PC-3 (cell line): ENCODE data around the gene NDUFS2. TPM values are rescaled to one million over a fixed set of nuclear protein-coding genes. Genes with fewer than 3 reads are reported as not detected.

Experiments used
- ATAC-seq: fragments of 200-7000 bp; cut with Tn5 transposase; 2 replicates; pipeline ENCODE4 v1.9.1; 2020; ENCODE audit warnings: mild to moderate bottlenecking, moderate library complexity
- BruUV-seq: library from RNA; stranded (reverse); fragments of 400-500 nt; replicated peaks from 2 replicates; lab custom pipeline; 2021; lab: Mats Ljungman, UMichigan
- CTCF ChIA-PET: fragments of 300-600 bp; sonication (Branson Sonifier 250); formaldehyde crosslinking; loops from one replicate; lab custom pipeline; 2022; ENCODE audit warnings: antibody characterized with exemption; lab: Charles Lee
- POLR2A ChIA-PET: fragments of 300-600 bp; sonication (Branson Sonifier 250); formaldehyde crosslinking; loops from one replicate; lab custom pipeline; 2022; ENCODE audit warnings: antibody characterized with exemption; ENCODE audit not compliant: unreplicated experiment; lab: Charles Lee
- DNase-seq: peaks from one replicate; pipeline ENCODE4 v3.0.0-alpha.2; 2015
- H2AFZ ChIP-seq: fragments of 300-600 bp; sonication (generic); 2 replicates; pipeline ENCODE4 v1.6.0; 2016; ENCODE audit warnings: antibody characterized with exemption, low read length
- H3F3A ChIP-seq: fragments of 300-600 bp; sonication (generic); one replicate; pipeline ENCODE4 v1.6.0; 2017; ENCODE audit warnings: antibody characterized with exemption, low read length, control low read depth, mild to moderate bottlenecking; ENCODE audit not compliant: unreplicated experiment
- H3K27ac ChIP-seq: fragments of 300-600 bp; sonication (generic); 2 replicates; pipeline ENCODE4 v1.5.1; 2016; ENCODE audit warnings: mild to moderate bottlenecking, low read length
- H3K27me3 ChIP-seq: fragments of 300-600 bp; sonication (generic); 2 replicates; pipeline ENCODE4 v1.6.1; 2016; ENCODE audit warnings: low read length, mixed read lengths
- H3K36me3 ChIP-seq: fragments of 300-600 bp; sonication (generic); 2 replicates; pipeline ENCODE4 v1.6.1; 2016; ENCODE audit warnings: low read depth, mixed run types, low read length, mixed read lengths
- H3K4me1 ChIP-seq: fragments of 300-600 bp; sonication (generic); 2 replicates; pipeline ENCODE4 v1.5.1; 2016; ENCODE audit warnings: low read length; ENCODE audit not compliant: insufficient read depth
- H3K4me2 ChIP-seq: fragments of 300-600 bp; sonication (generic); 2 replicates; pipeline ENCODE4 v1.6.0; 2016; ENCODE audit warnings: low read length
- H3K4me3 ChIP-seq: fragments of 300-600 bp; sonication (generic); 2 replicates; pipeline ENCODE4 v1.5.1; 2016; ENCODE audit warnings: mild to moderate bottlenecking, low read length, mixed read lengths
- H3K79me2 ChIP-seq: fragments of 300-600 bp; sonication (generic); 2 replicates; pipeline ENCODE4 v1.6.1; 2017; ENCODE audit warnings: low read length, mixed read lengths
- H3K9ac ChIP-seq: fragments of 300-600 bp; sonication (generic); 2 replicates; pipeline ENCODE4 v1.6.0; 2016; ENCODE audit warnings: mild to moderate bottlenecking, low read length
- H3K9me2 ChIP-seq: fragments of 300-600 bp; sonication (generic); replicated peaks from 2 replicates; pipeline ENCODE4 v1.6.1; 2016; ENCODE audit warnings: mixed run types, low read length, mixed read lengths
- H3K9me3 ChIP-seq: fragments of 300-600 bp; sonication (generic); 2 replicates; pipeline ENCODE4 v1.6.1; 2016; ENCODE audit warnings: low read length, mixed read lengths
- H4K20me1 ChIP-seq: fragments of 300-600 bp; sonication (generic); 2 replicates; pipeline ENCODE4 v1.6.1; 2016; ENCODE audit warnings: low read length, mixed read lengths
- CTCF ChIP-seq: fragments of 300-600 bp; sonication (generic); conservative IDR thresholded peaks from 2 replicates; pipeline ENCODE4 v1.5.1; 2017; ENCODE audit warnings: antibody characterized with exemption, low read depth, mild to moderate bottlenecking, low read length
- EZH2 ChIP-seq: fragments of 300-600 bp; sonication (generic); IDR thresholded peaks from one replicate; pipeline ENCODE4 v1.6.1; 2017; ENCODE audit warnings: antibody characterized with exemption, mild to moderate bottlenecking, low read length; ENCODE audit not compliant: unreplicated experiment
- EZH2phosphoT487 ChIP-seq: fragments of 300-600 bp; sonication (generic); IDR thresholded peaks from 2 replicates; pipeline ENCODE4 v1.6.1; 2018; ENCODE audit warnings: mild to moderate bottlenecking, antibody characterized with exemption, low read length, borderline replicate concordance
- intact Hi-C: fragments of 100-400 bp; cut with micrococcal nuclease; formaldehyde crosslinking; loops from 2 replicates; pipeline ENCODE4 v1.9.0; 2023
- total RNA-seq: library from RNA; depleted of rRNA; stranded (reverse); fragments of >200 nt; gene quantifications from 2 replicates; pipeline ENCODE4 v1.2.3, GENCODE V29; 2014

The NDUFS2 gene
- total RNA-seq, 1 experiment from 2014 or later: 168 TPM

DNA sequence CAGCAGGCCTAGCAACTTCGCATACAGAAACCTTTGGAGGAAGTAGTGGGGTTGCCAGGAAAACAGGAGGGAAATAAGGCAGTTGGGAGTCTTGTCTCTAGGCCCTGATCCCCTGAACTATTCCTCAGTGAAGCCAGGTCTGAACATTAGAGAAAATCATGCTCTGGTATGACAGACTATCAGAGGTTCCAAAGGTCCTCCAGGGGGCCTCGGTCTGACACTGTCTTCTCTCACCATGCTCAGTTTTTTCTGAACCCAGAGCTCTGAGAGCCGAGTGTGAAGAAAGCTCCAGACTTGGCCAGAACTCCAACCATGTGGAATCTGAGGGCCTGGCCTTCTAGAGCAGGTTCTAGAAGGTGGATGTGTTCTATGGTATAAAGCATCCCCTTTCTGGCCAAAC is 27.7 kb downstream of the NDUFS2 start:
- ChIA-PET CTCF (interaction anchor here (0.8 to 1.8 kb wide), 3 partner anchors 84 to 152 kb away, joined by 3 to 9 read pairs (median 8); partner anchors contain the start of gene SDHC), POLR2A (no interaction called here)
- Histone ChIP-seq H3K9ac (no peak overlapping the region), H4K20me1 (no peaks in the 10 kb centered on the region), H3K36me3 (peaks cover 22% of the 10 kb centered on the region), H3K27me3 (no peaks in the 10 kb centered on the region), H2AFZ (no peak overlapping the region), H3K4me3 (no peak overlapping the region), H3K9me2 (no peaks in the 10 kb centered on the region), H3K4me2 (no peak overlapping the region), H3K79me2 (peaks cover 16% of the 10 kb centered on the region), H3K27ac (no peak overlapping the region), H3K4me1 (peaks cover 23% of the 10 kb centered on the region), H3F3A (no peaks in the 10 kb centered on the region), H3K9me3 (no peaks in the 10 kb centered on the region)
- DNase-seq (no peak), ATAC-seq (no peak)
- TF ChIP-seq EZH2: no peak
- no peak for TF ChIP-seq EZH2phosphoT487
- peak; percentile 47; the same call in 1 of the 2 replicates for TF ChIP-seq CTCF
- intact Hi-C loops: no loop called here
- TSS peak; percentile 1 for BruUV-seq

GRCh38 chr1:161230762-161231161 is 28.6 kb downstream of the NDUFS2 start:
- peaks cover 22% of the 10 kb centered on the region for H3K36me3 ChIP-seq
- H3F3A ChIP-seq: no peaks in the 10 kb centered on the region
- H3K79me2 ChIP-seq: peaks cover 16% of the 10 kb centered on the region
- intact Hi-C loops: no loop called here
- H3K4me1 ChIP-seq: peaks cover 18% of the 10 kb centered on the region
- H3K9ac ChIP-seq: no peak overlapping the region
- H3K27me3 ChIP-seq: no peaks in the 10 kb centered on the region
- BruUV-seq: no TSS peak
- ChIA-PET CTCF (interaction anchor here (1.6 to 1.8 kb wide), 2 partner anchors 144 to 151 kb away, joined by 8 to 9 read pairs; no protein-coding TSS in a partner anchor), POLR2A (no interaction called here)
- H3K9me2 ChIP-seq: no peaks in the 10 kb centered on the region
- no peak overlapping the region for H3K27ac ChIP-seq
- DNase-seq: no peak
- ATAC-seq: no peak
- no peaks in the 10 kb centered on the region for H4K20me1 ChIP-seq
- no peak for TF ChIP-seq EZH2phosphoT487
- TF ChIP-seq CTCF: no peak
- TF ChIP-seq EZH2: no peak
- no peak overlapping the region for H2AFZ ChIP-seq
- H3K4me3 ChIP-seq: no peak overlapping the region
- H3K9me3 ChIP-seq: no peaks in the 10 kb centered on the region
- H3K4me2 ChIP-seq: no peak overlapping the region

- no peak for TF ChIP-seq EZH2phosphoT487
- no peak for TF ChIP-seq CTCF
- TF ChIP-seq EZH2: no peak
- BruUV-seq: no TSS peak
- Histone ChIP-seq H3K79me2 (no peaks in the 10 kb centered on the region), H3K9me2 (no peaks in the 10 kb centered on the region), H3K27me3 (no peaks in the 10 kb centered on the region), H2AFZ (no peak overlapping the region), H3K9ac (no peak overlapping the region), H4K20me1 (no peaks in the 10 kb centered on the region), H3K4me2 (no peak overlapping the region), H3K9me3 (no peaks in the 10 kb centered on the region), H3K4me1 (peaks cover under 1% of the 10 kb centered on the region; the same call in 1 of the 2 replicates), H3K4me3 (no peak overlapping the region), H3F3A (no peaks in the 10 kb centered on the region), H3K27ac (no peak overlapping the region), H3K36me3 (peaks cover 22% of the 10 kb centered on the region)
- intact Hi-C loops: no loop called here
- DNase-seq (no peak), ATAC-seq (no peak)
- CTCF ChIA-PET: no interaction called here
- POLR2A ChIA-PET: no interaction called here
Observed at GRCh38 chr1:161233102-161233501, 30.9 kb downstream of the NDUFS2 start.
